Measurements from ENCODE around the gene RANBP2.

DNA sequence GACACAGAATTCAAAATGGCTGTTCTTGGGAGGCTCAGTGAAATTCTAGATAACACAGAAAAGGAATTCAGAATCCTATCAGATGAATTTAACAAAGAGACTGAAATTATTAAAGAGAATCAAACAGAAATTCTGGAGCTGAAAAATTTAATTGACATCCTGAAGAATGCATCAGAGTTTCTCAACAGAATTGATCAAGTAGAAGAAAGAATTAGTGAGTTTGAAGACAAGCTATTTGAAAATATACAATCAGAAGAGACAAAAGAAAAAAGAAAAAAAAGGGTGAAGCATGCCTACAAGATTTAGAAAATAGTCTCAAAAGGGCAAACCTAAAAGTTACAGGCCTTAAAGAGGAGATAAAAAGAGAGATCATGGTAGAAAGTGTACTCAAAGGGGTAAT is 12.0 kb upstream of the RANBP2 start:
- TF ChIP-seq POLR2A (IDR thresholded peaks at IDR 0.05; ENCODE audit: low read length): no peak
- no peak for TF ChIP-seq GATA1 (IDR thresholded peaks at IDR 0.05; ENCODE audit: low read depth, low read length)

Measured in erythroblast (primary cell).